Osteocyte (in vitro differentiated cells): ENCODE measurements around the gene DNALI1. TPM values are rescaled to one million over a fixed set of nuclear protein-coding genes. Genes with fewer than 3 reads are reported as not detected.
"Not testable (repeated sequence)": the region's sequence is repeated elsewhere in the genome, so short reads cannot be mapped to it uniquely, and the experiment has no call there.

Experiments used
- DNase-seq: peaks from one replicate; pipeline ENCODE4 v3.0.0; 2021; ENCODE audit warnings: mixed read lengths; ENCODE audit not compliant: unreplicated experiment; ENCODE audit errors: extremely low spot score
- H3K27ac Mint-ChIP-seq: one replicate; pipeline ENCODE4 v1.8.0; 2021; ENCODE audit warnings: mild to moderate bottlenecking, mixed read lengths; ENCODE audit not compliant: unreplicated experiment
- H3K27me3 Mint-ChIP-seq: one replicate; pipeline ENCODE4 v1.8.0; 2021; ENCODE audit warnings: mixed read lengths; ENCODE audit not compliant: unreplicated experiment
- H3K36me3 Mint-ChIP-seq: one replicate; pipeline ENCODE4 v1.8.0; 2021; ENCODE audit warnings: mixed read lengths; ENCODE audit not compliant: unreplicated experiment
- H3K4me1 Mint-ChIP-seq: one replicate; pipeline ENCODE4 v1.8.0; 2021; ENCODE audit warnings: mixed read lengths; ENCODE audit not compliant: unreplicated experiment
- H3K4me3 Mint-ChIP-seq: one replicate; pipeline ENCODE4 v1.8.0; 2021; ENCODE audit warnings: mild to moderate bottlenecking, moderate library complexity, mixed read lengths; ENCODE audit not compliant: unreplicated experiment
- H3K9me3 Mint-ChIP-seq: one replicate; pipeline ENCODE4 v1.8.0; 2021; ENCODE audit warnings: mixed read lengths; ENCODE audit not compliant: unreplicated experiment
- total RNA-seq: library from RNA; stranded (reverse); gene quantifications from 2 replicates; pipeline ENCODE4 v1.2.1, GENCODE V29; 2021
- TF ChIP-seq, protein P1 (sequence below): fragments of 200-600 bp; sonication (generic); IDR thresholded peaks from 2 replicates; pipeline ENCODE4 v1.5.0; 2021; ENCODE audit warnings: antibody characterized with exemption, mild to moderate bottlenecking, moderate library complexity

Gene DNALI1
- total RNA-seq, 1 donor from 2014 or later, result 10.5 TPM

- TF ChIP-seq, protein P1, sequence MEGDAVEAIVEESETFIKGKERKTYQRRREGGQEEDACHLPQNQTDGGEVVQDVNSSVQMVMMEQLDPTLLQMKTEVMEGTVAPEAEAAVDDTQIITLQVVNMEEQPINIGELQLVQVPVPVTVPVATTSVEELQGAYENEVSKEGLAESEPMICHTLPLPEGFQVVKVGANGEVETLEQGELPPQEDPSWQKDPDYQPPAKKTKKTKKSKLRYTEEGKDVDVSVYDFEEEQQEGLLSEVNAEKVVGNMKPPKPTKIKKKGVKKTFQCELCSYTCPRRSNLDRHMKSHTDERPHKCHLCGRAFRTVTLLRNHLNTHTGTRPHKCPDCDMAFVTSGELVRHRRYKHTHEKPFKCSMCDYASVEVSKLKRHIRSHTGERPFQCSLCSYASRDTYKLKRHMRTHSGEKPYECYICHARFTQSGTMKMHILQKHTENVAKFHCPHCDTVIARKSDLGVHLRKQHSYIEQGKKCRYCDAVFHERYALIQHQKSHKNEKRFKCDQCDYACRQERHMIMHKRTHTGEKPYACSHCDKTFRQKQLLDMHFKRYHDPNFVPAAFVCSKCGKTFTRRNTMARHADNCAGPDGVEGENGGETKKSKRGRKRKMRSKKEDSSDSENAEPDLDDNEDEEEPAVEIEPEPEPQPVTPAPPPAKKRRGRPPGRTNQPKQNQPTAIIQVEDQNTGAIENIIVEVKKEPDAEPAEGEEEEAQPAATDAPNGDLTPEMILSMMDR, result no peak
- no peak overlapping the region for H3K27ac Mint-ChIP-seq
- H3K4me3 Mint-ChIP-seq, result no peak overlapping the region
- peaks cover 10% of the 10 kb centered on the region for H3K4me1 Mint-ChIP-seq
- no peaks in the 10 kb centered on the region for H3K9me3 Mint-ChIP-seq
- H3K27me3 Mint-ChIP-seq, result no peaks in the 10 kb centered on the region
- H3K36me3 Mint-ChIP-seq, result peaks cover 67% of the 10 kb centered on the region
- no peak for DNase-seq
Observed at GRCh38 chr1:37575692-37576091, 19.0 kb downstream of the DNALI1 start.

- not testable (repeated sequence) for H3K27me3 Mint-ChIP-seq, H3K4me3 Mint-ChIP-seq, H3K27ac Mint-ChIP-seq, H3K4me1 Mint-ChIP-seq, H3K9me3 Mint-ChIP-seq, DNase-seq
- H3K36me3 Mint-ChIP-seq, result peaks cover 51% of the 10 kb centered on the region
Observed at GRCh38 chr1:37584544-37584943, 27.8 kb downstream of the DNALI1 start.

DNA sequence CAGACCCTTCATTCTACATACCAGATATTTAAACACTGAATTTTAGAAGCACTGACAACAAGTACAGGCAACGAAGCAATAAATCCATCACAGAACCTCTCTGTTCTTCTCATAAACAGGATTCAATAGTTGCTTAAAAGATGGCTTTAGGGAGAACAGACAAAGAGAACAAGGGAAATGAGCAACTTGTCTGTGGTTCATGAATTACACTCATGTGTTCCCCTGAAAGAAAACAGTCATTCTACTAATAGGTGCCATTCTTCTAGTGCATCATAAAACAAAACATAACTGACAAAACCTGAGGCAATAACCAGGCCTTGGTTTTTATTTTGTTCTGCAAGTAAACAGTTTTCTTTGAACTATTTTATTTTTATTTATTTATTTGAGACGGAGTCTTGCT lies 32.2 kb downstream of the DNALI1 start:
- no peaks in the 10 kb centered on the region for H3K9me3 Mint-ChIP-seq
- H3K4me1 Mint-ChIP-seq, result peaks cover 8% of the 10 kb centered on the region
- no peaks in the 10 kb centered on the region for H3K27me3 Mint-ChIP-seq
- DNase-seq, result no peak
- H3K4me3 Mint-ChIP-seq, result no peak overlapping the region
- H3K27ac Mint-ChIP-seq, result no peak overlapping the region
- peaks cover 41% of the 10 kb centered on the region for H3K36me3 Mint-ChIP-seq
- TF ChIP-seq, protein P1, result no peak

DNA sequence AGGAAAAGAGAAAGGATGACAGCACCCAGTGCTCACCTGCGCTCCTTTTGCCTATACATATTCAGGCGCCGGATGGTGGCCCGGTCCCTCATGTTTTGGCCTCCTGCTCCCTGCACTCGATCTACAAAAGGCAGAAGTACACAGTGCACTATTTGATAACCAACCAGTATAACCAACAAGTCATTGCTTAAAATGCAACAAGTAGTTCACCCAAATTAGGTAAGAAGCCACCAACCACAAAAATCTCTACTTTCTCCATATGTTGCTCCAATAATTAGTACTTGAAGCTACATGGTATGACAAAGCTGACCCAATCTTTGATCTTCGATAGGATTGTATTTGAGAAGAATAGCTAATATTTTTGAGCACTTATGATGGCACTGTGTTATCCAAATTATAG lies 37.0 kb downstream of the DNALI1 start:
- Mint-ChIP-seq H3K27ac (no peak overlapping the region), H3K4me3 (peak overlapping the region; percentile 18), H3K9me3 (no peaks in the 10 kb centered on the region), H3K36me3 (peaks cover 23% of the 10 kb centered on the region), H3K27me3 (peaks cover 3% of the 10 kb centered on the region), H3K4me1 (peaks cover 30% of the 10 kb centered on the region)
- TF ChIP-seq, protein P1, result no peak
- DNase-seq, result no peak

- Mint-ChIP-seq H3K27ac (peak within 1 kb of the TSS; percentile 98), H3K36me3 (peaks cover 13% of the 10 kb centered on the region), H3K27me3 (peaks cover 3% of the 10 kb centered on the region), H3K4me1 (peaks cover 30% of the 10 kb centered on the region), H3K4me3 (peak within 1 kb of the TSS; percentile 99), H3K9me3 (no peaks in the 10 kb centered on the region)
- peak; percentile 99 for DNase-seq
- TF ChIP-seq, protein P1, result no peak
Observed at GRCh38 chr1:37595440-37596181, 38.9 kb downstream of the DNALI1 start, which contains the start of gene GNL2. GNL2 (minus strand) TSS chr1:37595937; CDS start chr1:37595822, 115 bp downstream.
